ENCODE data around the gene DLK2. TPM values are rescaled to one million over a fixed set of nuclear protein-coding genes. Genes with fewer than 3 reads are reported as not detected.

Gene DLK2
- total and polyA plus RNA-seq, 2 of the 13 experiments (the other 11 are each of a cell fraction or from before 2014, with no cell fraction given) = 1.2 to 3.8 TPM

GRCh38 chr6:43488667-43489276, 33.4 kb upstream of the DLK2 start (continued):
- TF ChIP-seq ZNF503 (CRISPR knock-in tag; IDR thresholded peaks at IDR 0.05) (no peak; the same call in 1 of the 2 replicates), KDM5B (CRISPR knock-in tag; IDR thresholded peaks at IDR 0.05; ENCODE audit: borderline replicate concordance) (0 out of 2 replicates have a peak, but pooled peaks have one; percentile 40), ZFP37 (CRISPR knock-in tag; IDR thresholded peaks at IDR 0.05; ENCODE audit: borderline replicate concordance) (0 out of 2 replicates have a peak, but pooled peaks have one; percentile 34), ZNF510 (CRISPR knock-in tag; IDR thresholded peaks at IDR 0.05; ENCODE audit: low read depth) (no peak), CEBPB (IDR thresholded peaks at IDR 0.05; ENCODE audit: borderline replicate concordance, low read depth, low read length) (no peak), TBL1XR1 (IDR thresholded peaks at IDR 0.05; ENCODE audit: borderline replicate concordance, low read length, partially characterized antibody) (no peak), RCOR2 (CRISPR knock-in tag; IDR thresholded peaks at IDR 0.05) (peak; percentile 54; the same call in 1 of the 2 replicates), ZFP62 (CRISPR knock-in tag; IDR thresholded peaks at IDR 0.05) (no peak), DNMT1 (CRISPR knock-in tag; IDR thresholded peaks at IDR 0.05) (no peak), YEATS2 (CRISPR knock-in tag; IDR thresholded peaks at IDR 0.05; ENCODE audit: borderline replicate concordance) (peak; percentile 29; the same call in 1 of the 2 replicates), ZNF256 (CRISPR knock-in tag; conservative IDR thresholded peaks at IDR 0.05) (no peak), TCF7 (IDR thresholded peaks at IDR 0.05; ENCODE audit: low read depth) (no peak), TBX3 (IDR thresholded peaks at IDR 0.05; ENCODE audit: borderline replicate concordance) (no peak), GPBP1L1 (CRISPR knock-in tag; IDR thresholded peaks at IDR 0.05) (no peak), MIXL1 (CRISPR knock-in tag; IDR thresholded peaks at IDR 0.05) (peak; percentile 69), ZBTB7B (CRISPR knock-in tag; IDR thresholded peaks at IDR 0.05) (no peak), ZBTB3 (CRISPR knock-in tag; IDR thresholded peaks at IDR 0.05; ENCODE audit: borderline replicate concordance, low read depth) (no peak), SMARCC2 (IDR thresholded peaks at IDR 0.05) (no peak), ARID2 (CRISPR knock-in tag; IDR thresholded peaks at IDR 0.05; ENCODE audit: borderline replicate concordance) (no peak; the same call in 1 of the 2 replicates), ZNF572 (CRISPR knock-in tag; IDR thresholded peaks at IDR 0.05) (peak; percentile 70; the same call in 1 of the 2 replicates), CBFB (CRISPR knock-in tag; IDR thresholded peaks at IDR 0.05) (no peak), CBX5 (CRISPR knock-in tag; IDR thresholded peaks at IDR 0.05; ENCODE audit: borderline replicate concordance) (no peak), TARDBP (CRISPR knock-in tag; IDR thresholded peaks at IDR 0.05) (no peak; the same call in 1 of the 2 replicates), MAFK (conservative IDR thresholded peaks at IDR 0.05 in 1 of 2, IDR thresholded peaks at IDR 0.05 in 1 of 2; ENCODE audit: low read length in 2 of 2) (peak; percentile 13 to 72), TEAD3 (CRISPR knock-in tag; optimal IDR thresholded peaks at IDR 0.05; ENCODE audit: borderline replicate concordance) (peak; percentile 47), ZNF329 (CRISPR knock-in tag; IDR thresholded peaks at IDR 0.05; ENCODE audit: low read depth) (no peak), ZSCAN29 (CRISPR knock-in tag; conservative IDR thresholded peaks at IDR 0.05) (no peak)
- TF ChIP-seq, protein P1, sequence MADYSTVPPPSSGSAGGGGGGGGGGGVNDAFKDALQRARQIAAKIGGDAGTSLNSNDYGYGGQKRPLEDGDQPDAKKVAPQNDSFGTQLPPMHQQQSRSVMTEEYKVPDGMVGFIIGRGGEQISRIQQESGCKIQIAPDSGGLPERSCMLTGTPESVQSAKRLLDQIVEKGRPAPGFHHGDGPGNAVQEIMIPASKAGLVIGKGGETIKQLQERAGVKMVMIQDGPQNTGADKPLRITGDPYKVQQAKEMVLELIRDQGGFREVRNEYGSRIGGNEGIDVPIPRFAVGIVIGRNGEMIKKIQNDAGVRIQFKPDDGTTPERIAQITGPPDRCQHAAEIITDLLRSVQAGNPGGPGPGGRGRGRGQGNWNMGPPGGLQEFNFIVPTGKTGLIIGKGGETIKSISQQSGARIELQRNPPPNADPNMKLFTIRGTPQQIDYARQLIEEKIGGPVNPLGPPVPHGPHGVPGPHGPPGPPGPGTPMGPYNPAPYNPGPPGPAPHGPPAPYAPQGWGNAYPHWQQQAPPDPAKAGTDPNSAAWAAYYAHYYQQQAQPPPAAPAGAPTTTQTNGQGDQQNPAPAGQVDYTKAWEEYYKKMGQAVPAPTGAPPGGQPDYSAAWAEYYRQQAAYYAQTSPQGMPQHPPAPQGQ (CRISPR knock-in tag; IDR thresholded peaks at IDR 0.05; ENCODE audit: borderline replicate concordance) = no peak
